ENCODE data around the gene HS1BP3.

- TF ChIP-seq MAX (IDR thresholded peaks at IDR 0.05; ENCODE audit: low read depth, low read length) (no peak), CTCF (IDR thresholded peaks at IDR 0.05; ENCODE audit: low read depth, low read length) (no peak), POLR2A (IDR thresholded peaks at IDR 0.05; ENCODE audit: extremely low read depth, insufficient read length) (no peak)
Observed at GRCh38 chr2:20622731-20623130, 28.2 kb downstream of the HS1BP3 start.

Measured in NB4 (cell line).